ENCODE measurements around the gene NUP214. TPM values are rescaled to one million over a fixed set of nuclear protein-coding genes. Genes with fewer than 3 reads are reported as not detected.

NUP214 gene
- polyA plus RNA-seq, 1 donor from 2014 or later = 15.0 TPM

DNA sequence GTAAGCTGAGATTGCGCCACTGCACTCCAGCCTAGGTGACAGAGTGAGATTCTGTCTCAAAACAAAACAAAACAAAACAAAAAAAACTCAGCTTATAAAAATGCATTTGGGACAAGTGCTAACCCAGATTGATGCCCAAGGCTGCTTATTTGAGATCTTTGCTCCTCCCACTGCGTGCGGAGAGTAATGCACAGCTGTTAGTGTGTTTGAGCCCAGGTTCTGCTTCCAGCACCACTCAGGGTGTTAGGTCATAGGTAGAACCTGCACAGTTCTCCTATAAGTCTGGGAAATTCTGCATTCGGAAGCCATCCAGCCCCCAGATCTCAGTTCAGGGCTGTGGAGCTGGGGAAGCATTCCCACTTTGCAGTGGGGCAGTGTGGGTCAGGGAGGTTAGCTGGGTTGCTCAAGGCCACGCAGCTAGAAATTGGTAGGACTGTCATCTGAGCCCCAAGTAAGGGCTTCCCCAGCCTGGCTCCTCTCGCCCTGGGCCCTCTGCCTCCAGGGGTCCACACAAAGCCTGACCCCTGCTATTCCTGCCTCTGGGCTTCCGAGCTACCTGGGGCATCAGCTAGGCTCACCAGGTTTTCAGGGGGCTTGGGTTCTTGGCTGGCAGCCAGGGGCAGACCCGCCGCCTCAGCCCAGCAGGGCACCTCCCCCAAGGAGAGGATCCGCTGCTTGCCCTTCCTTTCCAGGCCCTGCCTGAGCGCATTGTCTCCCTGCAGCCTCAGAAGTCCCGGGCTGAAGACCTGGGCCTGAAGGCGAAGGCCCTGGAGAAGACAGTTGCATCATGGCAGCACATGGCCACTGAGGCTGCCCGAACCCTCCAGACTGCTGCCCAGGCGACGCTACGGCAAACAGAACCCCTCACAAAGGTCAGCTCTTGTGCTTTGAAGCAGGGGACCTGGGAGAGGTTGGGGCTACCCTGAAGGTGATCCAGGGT lies 46.7 kb upstream of the NUP214 start:
- Histone ChIP-seq H3F3A (ENCODE audit: insufficient read depth, low read length, poor library complexity, severe bottlenecking) (no peaks in the 10 kb centered on the region), H3K4me2 (ENCODE audit: low read length) (no peak overlapping the region), H3K36me3 (ENCODE audit: insufficient read depth, low read length) (no peaks in the 10 kb centered on the region), H3K9me3 (ENCODE audit: low read length) (no peaks in the 10 kb centered on the region), H3K27me3 (ENCODE audit: insufficient read depth, low read depth, low read length) (no peaks in the 10 kb centered on the region), H3K27ac (ENCODE audit: low read length) (no peak overlapping the region), H2AFZ (ENCODE audit: low read depth, low read length) (no peak overlapping the region), H3K79me2 (replicated peaks; ENCODE audit: insufficient read depth, low read length) (no peaks in the 10 kb centered on the region), H3K4me3 (ENCODE audit: low read length) (no peak overlapping the region), H4K20me1 (ENCODE audit: insufficient read depth) (no peaks in the 10 kb centered on the region), H3K9ac (ENCODE audit: low read length) (no peak overlapping the region), H3K9me2 (ENCODE audit: insufficient read depth, low read length) (no peaks in the 10 kb centered on the region)
- no peak for TF ChIP-seq POLR2AphosphoS5 (IDR thresholded peaks at IDR 0.05)
- TF ChIP-seq, protein P1, sequence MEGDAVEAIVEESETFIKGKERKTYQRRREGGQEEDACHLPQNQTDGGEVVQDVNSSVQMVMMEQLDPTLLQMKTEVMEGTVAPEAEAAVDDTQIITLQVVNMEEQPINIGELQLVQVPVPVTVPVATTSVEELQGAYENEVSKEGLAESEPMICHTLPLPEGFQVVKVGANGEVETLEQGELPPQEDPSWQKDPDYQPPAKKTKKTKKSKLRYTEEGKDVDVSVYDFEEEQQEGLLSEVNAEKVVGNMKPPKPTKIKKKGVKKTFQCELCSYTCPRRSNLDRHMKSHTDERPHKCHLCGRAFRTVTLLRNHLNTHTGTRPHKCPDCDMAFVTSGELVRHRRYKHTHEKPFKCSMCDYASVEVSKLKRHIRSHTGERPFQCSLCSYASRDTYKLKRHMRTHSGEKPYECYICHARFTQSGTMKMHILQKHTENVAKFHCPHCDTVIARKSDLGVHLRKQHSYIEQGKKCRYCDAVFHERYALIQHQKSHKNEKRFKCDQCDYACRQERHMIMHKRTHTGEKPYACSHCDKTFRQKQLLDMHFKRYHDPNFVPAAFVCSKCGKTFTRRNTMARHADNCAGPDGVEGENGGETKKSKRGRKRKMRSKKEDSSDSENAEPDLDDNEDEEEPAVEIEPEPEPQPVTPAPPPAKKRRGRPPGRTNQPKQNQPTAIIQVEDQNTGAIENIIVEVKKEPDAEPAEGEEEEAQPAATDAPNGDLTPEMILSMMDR (IDR thresholded peaks at IDR 0.05; ENCODE audit: poor library complexity, severe bottlenecking) = no peak
- no peak for TF ChIP-seq MXI1 (conservative IDR thresholded peaks at IDR 0.05; ENCODE audit: poor library complexity, severe bottlenecking)

DNA sequence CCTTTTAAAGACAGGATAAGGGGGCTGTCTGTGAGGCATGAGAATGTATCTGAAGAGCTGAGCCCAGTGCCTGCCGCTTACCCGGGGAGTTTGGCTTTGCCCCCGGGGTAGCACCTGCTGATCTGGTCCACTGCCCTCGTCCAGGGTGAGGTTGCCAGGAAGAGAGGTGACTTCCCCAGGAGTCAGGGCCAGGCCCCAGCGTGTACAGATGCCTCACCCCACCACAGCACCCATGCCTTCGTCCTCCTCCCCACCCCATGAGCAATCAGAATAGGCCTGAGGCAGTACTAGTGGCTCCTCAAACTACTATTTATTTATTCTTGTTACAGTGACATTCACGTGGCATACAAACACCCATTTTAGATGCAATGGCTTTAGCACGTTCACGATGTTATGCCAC lies 44.8 kb upstream of the NUP214 start:
- Histone ChIP-seq H3K4me2 (ENCODE audit: low read length) (no peak overlapping the region), H3K9ac (ENCODE audit: low read length) (no peak overlapping the region), H3F3A (ENCODE audit: insufficient read depth, low read length, poor library complexity, severe bottlenecking) (no peaks in the 10 kb centered on the region), H3K4me3 (ENCODE audit: low read length) (no peak overlapping the region), H3K79me2 (replicated peaks; ENCODE audit: insufficient read depth, low read length) (no peaks in the 10 kb centered on the region), H2AFZ (ENCODE audit: low read depth, low read length) (no peak overlapping the region), H3K36me3 (ENCODE audit: insufficient read depth, low read length) (no peaks in the 10 kb centered on the region), H3K27ac (ENCODE audit: low read length) (no peak overlapping the region), H4K20me1 (ENCODE audit: insufficient read depth) (no peaks in the 10 kb centered on the region), H3K9me2 (ENCODE audit: insufficient read depth, low read length) (no peaks in the 10 kb centered on the region), H3K27me3 (ENCODE audit: insufficient read depth, low read depth, low read length) (no peaks in the 10 kb centered on the region), H3K9me3 (ENCODE audit: low read length) (no peaks in the 10 kb centered on the region)
- TF ChIP-seq, protein P2, sequence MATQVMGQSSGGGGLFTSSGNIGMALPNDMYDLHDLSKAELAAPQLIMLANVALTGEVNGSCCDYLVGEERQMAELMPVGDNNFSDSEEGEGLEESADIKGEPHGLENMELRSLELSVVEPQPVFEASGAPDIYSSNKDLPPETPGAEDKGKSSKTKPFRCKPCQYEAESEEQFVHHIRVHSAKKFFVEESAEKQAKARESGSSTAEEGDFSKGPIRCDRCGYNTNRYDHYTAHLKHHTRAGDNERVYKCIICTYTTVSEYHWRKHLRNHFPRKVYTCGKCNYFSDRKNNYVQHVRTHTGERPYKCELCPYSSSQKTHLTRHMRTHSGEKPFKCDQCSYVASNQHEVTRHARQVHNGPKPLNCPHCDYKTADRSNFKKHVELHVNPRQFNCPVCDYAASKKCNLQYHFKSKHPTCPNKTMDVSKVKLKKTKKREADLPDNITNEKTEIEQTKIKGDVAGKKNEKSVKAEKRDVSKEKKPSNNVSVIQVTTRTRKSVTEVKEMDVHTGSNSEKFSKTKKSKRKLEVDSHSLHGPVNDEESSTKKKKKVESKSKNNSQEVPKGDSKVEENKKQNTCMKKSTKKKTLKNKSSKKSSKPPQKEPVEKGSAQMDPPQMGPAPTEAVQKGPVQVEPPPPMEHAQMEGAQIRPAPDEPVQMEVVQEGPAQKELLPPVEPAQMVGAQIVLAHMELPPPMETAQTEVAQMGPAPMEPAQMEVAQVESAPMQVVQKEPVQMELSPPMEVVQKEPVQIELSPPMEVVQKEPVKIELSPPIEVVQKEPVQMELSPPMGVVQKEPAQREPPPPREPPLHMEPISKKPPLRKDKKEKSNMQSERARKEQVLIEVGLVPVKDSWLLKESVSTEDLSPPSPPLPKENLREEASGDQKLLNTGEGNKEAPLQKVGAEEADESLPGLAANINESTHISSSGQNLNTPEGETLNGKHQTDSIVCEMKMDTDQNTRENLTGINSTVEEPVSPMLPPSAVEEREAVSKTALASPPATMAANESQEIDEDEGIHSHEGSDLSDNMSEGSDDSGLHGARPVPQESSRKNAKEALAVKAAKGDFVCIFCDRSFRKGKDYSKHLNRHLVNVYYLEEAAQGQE (IDR thresholded peaks at IDR 0.05; ENCODE audit: borderline replicate concordance) = no peak
- TF ChIP-seq SMC3 (conservative IDR thresholded peaks at IDR 0.05; ENCODE audit: poor library complexity) = no peak
- no peak for TF ChIP-seq TAF1 (IDR thresholded peaks at IDR 0.05; ENCODE audit: low read depth)
- no peak for TF ChIP-seq EP300 (conservative IDR thresholded peaks at IDR 0.05; ENCODE audit: poor library complexity, severe bottlenecking)
- TF ChIP-seq, protein P1 (IDR thresholded peaks at IDR 0.05; ENCODE audit: poor library complexity, severe bottlenecking) = no peak
- TF ChIP-seq RAD21 (conservative IDR thresholded peaks at IDR 0.05) = no peak
- no peak for TF ChIP-seq POLR2AphosphoS5 (IDR thresholded peaks at IDR 0.05)
- TF ChIP-seq EZH2 (IDR thresholded peaks at IDR 0.05; ENCODE audit: borderline replicate concordance, insufficient read depth, low read length, poor library complexity, severe bottlenecking) = no peak
- TF ChIP-seq MXI1 (conservative IDR thresholded peaks at IDR 0.05; ENCODE audit: poor library complexity, severe bottlenecking) = no peak
